Breast epithelium (tissue), 3 donors: Measurements from ENCODE around the gene PBRM1.

Experiments used
- POLR2A ChIP-seq: fragments of 450-650 bp; IDR thresholded peaks from one replicate; pipeline ENCODE4 v1.6.1; 2016; ENCODE audit warnings: antibody characterized with exemption, mild to moderate bottlenecking, moderate library complexity
- POLR2AphosphoS5 ChIP-seq, 3 donors: sonication (generic); formaldehyde crosslinking; IDR thresholded peaks; one replicate each; pipeline ENCODE4 v1.6.1; 2017; ENCODE audit warnings: antibody characterized with exemption in 3 of 3
- TF ChIP-seq, protein P1 (sequence below), 3 donors: fragments of 450-650 bp; IDR thresholded peaks; one replicate each; pipeline ENCODE4 v1.5.1; 2016 to 2017; ENCODE audit warnings: antibody characterized with exemption in 3 of 3, mild to moderate bottlenecking in 3 of 3, moderate library complexity in 3 of 3

DNA sequence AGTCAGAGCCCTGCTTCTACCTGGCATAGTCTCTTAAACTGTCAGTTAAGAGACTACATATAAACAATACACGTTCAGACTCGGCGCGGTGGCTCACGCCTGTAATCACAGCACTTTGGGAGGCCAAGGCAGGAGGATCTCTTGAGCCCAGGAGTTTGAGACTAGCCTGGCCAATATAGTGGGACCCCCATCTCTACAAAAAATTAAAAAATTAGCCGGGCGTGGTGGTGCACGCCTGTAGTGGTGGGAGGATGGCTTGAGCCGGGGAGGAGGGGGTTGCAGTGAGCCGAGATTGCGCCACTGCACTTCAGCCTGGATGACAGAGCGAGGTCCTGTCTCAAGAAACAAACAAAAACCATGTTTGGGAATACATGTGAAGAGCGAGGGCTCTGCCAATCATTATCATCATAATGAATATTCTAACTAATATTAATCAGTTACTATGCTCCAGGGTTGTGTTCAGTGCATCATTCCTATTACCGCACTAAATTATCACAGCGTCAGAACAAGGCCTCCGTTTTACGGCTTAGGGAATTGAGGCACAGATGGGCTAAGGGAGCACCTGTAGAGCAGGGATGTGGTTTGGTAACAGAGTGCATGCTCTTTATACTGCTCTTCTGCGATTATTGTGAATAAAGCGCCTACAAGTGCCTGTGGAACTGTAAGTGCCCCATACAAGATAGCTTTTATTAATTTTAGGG is 150.2 kb downstream of the PBRM1 start:
- TF ChIP-seq POLR2AphosphoS5 (IDR thresholded peaks at IDR 0.05), result no peak
- TF ChIP-seq, protein P1, sequence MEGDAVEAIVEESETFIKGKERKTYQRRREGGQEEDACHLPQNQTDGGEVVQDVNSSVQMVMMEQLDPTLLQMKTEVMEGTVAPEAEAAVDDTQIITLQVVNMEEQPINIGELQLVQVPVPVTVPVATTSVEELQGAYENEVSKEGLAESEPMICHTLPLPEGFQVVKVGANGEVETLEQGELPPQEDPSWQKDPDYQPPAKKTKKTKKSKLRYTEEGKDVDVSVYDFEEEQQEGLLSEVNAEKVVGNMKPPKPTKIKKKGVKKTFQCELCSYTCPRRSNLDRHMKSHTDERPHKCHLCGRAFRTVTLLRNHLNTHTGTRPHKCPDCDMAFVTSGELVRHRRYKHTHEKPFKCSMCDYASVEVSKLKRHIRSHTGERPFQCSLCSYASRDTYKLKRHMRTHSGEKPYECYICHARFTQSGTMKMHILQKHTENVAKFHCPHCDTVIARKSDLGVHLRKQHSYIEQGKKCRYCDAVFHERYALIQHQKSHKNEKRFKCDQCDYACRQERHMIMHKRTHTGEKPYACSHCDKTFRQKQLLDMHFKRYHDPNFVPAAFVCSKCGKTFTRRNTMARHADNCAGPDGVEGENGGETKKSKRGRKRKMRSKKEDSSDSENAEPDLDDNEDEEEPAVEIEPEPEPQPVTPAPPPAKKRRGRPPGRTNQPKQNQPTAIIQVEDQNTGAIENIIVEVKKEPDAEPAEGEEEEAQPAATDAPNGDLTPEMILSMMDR (IDR thresholded peaks at IDR 0.05), result no peak
- no peak for TF ChIP-seq POLR2A
